LoVo (cell line): ENCODE results near the gene PSG1.
A peak's percentile ranks its signal among the peaks of the same experiment; 100 is the strongest.
"Not testable (repeated sequence)": the region's sequence is repeated elsewhere in the genome, so short reads cannot be mapped to it uniquely, and the experiment has no call there.

Experiments used
- DNase-seq: peaks from one replicate; pipeline ENCODE4 v3.0.0-alpha.2; 2016; ENCODE audit warnings: low spot score

The PSG1 gene

DNA sequence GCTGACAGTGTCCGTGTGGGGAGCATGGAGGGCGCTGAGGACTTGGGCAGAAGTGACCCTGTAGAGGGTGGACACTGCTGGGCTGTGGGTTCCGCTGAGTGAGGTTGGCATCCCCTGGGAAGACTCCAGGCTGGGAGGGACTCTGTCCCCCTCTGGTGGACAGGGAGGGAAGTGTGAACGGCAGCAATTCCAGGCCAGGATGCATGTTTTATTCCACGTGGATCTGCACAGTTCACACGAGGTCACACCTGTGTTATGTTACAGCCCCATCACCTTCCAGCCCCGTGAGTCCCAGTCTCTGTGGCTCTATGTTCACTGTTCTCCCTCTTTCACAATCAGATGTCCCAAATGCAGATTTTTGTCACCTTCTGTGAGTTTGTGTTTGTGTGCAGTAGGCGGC is 1.8 kb upstream of the PSG1 start:
- not testable (repeated sequence) for DNase-seq

DNA sequence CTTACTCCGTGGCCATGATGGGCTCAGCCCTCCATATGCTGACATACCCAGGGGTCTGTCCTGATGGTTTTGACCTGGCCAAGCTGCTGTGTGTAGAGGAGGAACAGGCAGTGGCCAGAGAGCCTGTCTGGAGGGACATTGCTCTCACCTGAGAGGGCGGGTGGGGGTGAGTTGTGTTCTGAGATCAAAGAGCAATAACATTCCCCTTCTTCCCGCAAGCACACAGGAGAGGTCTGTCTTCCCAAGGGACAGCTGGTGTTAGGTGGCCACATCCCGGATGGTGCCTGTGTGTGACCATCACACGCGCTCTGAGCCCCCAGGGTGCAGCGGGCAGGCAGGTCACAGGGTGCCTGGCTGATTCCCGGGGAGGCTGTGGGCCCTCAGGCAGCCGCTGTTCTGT is 1.1 kb upstream of the PSG1 start:
- DNase-seq: not testable (repeated sequence)

DNA sequence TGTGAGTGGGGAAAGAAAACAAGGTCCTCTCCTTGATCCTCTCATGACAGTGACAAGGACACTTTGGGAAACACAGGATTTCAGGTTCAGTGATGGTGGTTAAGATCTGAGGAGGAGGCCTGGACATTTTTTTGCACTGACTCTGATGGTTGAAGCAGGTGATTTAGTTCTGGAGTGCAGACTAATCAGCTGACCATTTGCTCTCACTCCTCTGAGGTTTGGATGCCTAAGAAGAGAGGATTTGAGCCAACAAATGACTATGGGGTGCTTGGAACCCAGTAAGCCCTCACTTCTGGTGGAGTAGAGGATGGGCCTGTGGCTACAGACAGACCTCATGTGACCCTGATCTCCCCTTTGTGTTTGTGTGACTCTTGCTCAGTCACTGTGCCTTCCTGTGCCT is 2.9 kb downstream of the PSG1 start:
- not testable (repeated sequence) for DNase-seq

DNA sequence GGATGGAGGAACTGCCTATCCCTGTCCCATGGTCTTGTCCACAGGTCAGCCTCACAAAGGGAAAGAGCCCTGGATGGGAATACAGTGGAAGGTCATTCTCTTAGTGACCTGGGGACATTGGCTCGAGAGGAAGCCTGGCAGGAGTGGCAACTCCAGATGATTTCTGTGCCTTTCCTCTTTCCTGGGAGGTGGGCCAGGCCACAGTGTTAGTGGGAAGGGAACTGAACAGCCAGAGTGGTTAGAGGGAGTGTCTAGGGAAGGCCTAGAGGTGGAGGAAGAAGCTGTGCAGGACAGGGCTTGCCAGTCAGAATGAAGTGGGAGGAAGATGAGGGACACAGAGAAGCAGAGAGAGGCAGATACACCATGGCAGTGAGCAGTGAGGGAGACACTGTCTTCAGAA is 3.6 kb downstream of the PSG1 start:
- DNase-seq: not testable (repeated sequence)

DNA sequence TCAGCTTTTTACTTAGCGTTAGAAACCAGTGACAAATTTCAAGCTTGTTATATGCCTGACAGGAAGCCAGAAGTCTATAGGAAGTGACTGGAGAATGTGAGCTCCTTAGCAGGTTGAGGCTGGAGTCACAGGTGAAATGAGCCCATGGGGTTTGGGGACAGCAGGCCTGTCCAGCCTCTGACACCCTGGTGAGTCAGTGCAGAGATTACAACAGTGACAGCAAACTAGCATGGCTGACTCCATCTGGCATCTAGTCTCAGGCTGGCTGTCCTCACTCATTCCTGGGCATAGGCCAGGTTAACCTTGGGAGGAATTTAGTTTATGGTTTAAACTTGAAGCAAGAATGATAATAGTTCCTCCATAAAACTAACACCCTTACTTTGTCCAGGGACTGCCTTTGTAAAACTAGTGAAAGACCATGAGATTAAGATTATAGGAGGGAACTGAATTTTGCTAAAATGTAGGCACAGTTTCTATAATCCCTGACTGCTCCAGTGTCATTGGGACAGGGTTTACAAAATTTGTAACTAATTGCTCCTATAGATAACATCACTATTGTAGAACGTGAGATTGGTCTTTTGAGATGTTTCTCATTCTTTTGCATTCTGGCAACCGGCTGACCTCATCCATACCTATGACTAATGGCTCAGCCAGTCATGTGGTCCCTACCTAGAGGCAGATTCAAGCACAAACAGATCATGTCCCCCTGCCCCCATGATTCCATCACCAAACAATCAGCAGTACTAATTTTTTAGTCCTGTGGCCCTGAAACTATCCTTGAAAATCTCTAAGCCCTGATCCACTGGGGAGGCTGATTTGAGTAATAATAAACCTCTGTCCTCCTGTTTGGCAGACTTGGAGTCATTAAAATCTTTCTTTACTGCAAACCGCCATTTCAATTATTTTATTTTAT is 4.4 kb downstream of the PSG1 start:
- DNase-seq: peak; percentile 12

DNA sequence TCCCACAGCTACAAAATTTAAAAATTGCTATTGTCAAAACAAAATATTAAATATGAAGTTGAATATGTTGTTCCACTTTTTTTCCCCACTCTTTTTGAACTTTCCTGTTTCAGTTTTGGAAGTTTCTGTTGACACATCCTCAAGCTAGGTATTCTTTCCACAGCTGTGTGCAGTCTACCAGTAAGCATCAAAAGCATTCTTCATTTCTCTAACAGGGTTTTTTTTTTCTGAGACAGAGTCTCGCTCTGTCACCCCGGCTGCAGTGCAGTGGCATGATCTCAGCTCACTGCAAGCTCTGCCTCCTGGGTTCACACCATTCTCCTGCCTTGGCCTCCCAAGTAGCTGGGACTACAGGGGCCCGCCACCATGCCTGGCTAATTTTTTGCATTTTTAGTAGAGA is 5.4 kb downstream of the PSG1 start:
- not testable (repeated sequence) for DNase-seq

DNA sequence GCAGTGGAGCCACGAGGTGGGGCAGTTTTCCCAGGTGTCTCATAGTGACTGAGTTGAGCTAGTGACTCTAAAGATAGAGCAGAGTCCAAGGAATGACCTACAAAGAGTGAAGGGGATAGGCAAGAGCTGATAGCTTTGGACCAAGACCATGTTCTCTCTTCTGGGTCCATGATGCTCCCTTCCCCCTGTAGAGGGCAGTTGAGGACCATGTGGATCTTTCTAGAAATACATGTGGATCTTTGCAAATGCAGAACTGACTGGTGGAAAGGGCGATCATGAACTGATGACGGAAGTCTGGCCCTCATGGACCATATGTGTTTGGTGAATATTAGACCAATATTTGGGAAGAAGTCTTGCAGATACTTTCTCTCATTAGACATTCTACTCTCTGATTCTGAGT is 6.9 kb downstream of the PSG1 start:
- DNase-seq: no peak

DNA sequence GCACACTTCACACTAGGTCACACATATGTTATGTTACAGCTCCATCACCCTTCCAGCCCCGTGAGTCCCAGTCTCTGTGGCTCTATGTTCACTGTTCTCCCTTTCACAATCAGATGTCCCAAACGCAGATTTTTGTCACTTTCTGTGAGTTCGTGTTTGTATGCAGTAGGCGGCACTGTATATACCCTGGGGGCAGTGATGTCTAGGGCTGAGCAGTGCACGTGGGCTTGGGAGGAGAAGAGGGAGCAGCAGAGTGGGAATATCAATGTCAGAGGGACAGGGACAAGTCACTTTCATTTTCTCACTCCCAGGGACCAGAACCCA is 22.0 kb downstream of the PSG1 start:
- DNase-seq: no peak

DNA sequence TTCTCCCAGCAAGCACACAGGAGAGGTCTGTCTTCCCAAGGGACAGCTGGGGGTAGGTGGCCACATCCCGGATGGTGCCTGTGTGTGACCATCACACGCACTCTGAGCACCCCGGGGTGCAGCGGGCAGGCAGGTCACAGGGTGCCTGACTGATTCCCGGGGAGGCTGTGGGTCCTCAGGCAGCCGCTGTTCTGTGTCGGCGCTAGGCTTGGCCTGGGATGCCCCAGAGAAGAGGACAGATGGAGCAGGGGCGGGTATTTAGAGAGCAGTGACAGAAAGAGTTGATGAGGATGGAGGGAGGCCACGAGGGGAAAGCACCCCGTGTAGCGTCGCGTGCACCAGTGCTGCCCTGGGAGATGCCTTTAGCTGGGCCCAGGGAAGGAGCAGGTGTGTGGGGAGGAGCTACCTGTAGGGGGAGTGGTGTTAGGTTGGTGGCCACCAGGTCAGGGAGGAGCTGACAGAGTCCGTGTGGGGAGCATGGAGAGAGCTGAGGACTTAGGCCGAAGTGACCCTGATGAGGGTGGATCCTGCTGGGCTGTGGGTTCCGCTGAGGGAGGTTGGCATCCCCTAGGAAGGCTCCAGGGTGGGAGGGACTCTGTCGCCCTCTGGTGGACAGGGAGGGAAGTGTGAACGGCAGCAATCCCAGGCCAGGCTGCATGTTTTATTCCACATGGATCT is 22.5 kb downstream of the PSG1 start:
- not testable (repeated sequence) for DNase-seq

DNA sequence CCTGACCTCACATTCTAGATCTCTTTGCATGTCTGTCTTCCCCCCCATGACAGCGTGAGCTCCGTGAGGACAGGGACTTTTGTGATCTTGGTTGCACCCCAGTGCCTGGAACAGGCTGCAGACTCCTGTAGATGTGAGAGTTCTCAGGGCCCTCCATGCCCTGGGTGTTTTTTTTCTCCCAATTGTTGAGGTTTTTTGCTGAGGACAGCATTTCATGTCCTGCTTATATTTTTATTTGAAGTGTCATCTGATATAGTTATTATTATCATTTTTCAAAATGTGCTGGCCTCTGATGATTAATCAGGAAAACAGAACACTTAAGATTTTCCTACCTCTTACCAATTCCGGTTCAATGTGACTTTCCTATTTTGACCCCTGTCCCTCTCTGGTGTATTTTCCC is 24.8 kb downstream of the PSG1 start:
- DNase-seq: not testable (repeated sequence)

DNA sequence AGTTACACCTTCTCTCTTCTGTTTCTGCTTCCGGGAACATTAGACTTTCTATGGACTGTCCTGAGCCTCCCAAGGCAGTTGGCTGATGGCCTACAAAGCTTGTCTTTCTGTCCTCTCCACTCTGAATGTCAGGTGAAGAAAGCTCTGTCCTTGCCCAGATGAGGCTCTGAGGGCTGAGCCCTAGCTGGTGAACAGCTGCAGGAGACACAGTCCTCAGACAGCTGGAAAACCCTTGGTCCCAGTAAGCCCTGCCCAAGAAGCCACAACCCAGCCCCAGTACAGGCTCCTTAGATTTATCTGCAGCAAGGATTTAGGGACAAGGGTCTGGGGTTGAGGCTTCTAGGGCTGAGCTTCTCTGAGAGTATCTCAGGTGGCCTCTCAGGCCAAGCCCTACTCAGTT is 26.3 kb downstream of the PSG1 start:
- not testable (repeated sequence) for DNase-seq

DNA sequence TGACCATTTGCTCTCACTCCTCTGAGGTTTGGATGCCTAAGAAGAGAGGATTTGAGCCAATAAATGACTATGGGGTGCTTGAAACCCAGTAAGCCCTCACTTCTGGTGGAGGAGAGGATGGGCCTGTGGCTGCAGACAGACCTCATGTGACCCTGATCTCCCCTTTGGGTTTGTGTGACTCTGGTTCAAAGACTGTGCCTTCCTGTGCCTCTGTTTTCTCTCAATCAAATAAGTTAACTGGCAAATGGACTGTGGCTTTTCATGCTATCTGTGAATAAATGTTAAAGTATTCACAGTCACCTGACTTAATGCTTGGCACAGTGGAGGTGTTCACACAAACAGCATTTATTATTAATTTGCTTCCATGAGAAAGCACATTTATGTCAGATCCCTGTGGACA is 26.7 kb downstream of the PSG1 start:
- not testable (repeated sequence) for DNase-seq

DNA sequence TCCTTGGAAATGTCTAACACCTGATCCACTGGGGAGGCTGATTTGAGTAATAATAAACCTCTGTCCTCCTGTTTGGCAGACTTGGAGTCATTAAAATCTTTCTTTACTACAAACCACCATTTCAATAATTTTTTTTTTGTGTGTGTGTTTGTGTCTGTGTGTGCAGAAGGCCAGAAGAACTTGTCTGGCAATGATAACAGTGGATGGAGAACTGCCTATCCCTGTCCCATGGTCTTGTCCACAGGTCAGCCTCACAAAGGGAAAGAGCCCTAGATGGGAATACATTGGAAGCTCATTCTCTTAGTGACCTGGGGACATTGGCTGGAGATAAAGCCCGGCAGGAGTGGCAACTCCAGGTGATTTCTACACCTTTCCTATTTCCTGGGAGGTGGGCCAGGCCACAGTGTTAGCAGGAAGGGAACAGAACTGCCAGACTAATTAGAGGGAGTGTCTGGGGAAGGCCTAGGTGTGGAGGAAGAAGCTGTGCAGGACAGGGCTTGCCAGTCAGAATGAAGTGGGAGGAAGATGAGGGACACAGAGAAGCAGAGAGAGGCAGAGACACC is 27.7 kb downstream of the PSG1 start:
- not testable (repeated sequence) for DNase-seq

DNA sequence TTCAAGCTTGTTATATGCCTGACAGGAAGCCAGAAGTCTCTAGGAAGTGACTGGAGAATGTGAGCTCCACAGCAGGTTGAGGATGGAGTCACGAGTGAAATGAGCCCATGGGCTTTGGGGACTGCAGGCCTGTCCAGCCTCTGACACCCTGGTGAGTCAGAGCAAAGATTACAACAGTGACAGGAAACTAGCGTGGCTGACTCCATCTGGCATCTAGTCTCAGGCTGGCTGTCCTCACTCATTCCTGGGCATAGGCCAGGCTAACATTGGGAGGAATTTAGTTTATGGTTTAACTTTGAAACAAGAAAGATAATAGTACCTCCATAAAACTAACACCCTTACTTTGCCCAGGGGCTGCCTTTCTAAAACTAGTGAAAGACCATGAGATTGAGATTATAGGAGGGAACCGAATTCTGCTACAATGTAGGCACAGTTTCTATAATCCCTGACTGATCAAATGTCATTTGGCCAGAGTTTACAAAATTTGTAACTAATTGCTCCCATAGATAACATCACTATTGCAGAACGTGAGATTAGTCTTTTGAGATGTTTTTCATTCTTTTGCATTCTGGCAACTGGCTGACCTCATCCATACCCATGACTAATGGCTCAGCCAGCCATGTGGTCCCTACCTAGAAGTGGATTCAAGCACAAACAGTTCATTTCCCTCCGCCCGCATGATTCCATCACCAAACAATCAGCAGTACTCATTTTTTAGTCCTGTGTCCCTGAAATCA is 28.4 kb downstream of the PSG1 start:
- peak; percentile 33 for DNase-seq

DNA sequence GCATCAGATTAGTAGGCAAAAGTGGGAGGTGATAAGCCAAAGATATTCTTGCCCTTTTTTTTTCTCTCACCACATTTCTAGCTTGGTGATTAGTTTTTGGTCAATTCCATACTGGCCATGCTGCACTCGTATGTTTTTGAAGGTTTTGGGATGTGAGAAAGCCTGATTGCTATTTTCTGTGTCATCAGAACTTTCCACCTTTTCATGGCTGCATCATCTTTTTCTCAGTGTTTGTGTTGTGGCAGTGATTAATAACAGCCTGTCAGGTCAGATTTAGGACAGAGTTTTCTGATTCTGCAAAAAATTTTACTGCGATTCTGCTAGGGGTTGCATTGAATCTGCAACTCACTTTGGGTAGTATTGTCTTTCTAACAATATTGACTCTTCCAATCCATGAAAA is 32.9 kb downstream of the PSG1 start:
- no peak for DNase-seq

DNA sequence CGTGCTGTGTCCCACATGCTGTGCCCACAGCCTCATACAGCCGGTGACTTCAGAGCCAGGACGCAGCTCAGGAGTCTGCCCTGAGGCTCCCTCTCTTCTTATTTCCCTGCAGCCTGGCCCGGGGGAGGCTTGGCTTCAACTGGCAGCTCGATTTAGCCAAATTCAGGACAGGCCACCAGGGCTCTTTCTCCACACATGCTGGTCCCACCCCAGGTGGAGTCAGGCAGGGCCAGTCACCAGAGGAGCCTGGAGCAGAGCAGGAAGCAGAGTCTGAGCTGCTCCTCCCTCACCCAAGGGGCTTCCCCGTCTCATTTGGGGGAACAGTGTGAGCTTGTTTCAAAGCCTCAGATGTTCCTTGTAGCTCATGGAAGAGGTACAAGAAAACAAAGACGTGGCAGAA is 35.9 kb downstream of the PSG1 start:
- not testable (repeated sequence) for DNase-seq

DNA sequence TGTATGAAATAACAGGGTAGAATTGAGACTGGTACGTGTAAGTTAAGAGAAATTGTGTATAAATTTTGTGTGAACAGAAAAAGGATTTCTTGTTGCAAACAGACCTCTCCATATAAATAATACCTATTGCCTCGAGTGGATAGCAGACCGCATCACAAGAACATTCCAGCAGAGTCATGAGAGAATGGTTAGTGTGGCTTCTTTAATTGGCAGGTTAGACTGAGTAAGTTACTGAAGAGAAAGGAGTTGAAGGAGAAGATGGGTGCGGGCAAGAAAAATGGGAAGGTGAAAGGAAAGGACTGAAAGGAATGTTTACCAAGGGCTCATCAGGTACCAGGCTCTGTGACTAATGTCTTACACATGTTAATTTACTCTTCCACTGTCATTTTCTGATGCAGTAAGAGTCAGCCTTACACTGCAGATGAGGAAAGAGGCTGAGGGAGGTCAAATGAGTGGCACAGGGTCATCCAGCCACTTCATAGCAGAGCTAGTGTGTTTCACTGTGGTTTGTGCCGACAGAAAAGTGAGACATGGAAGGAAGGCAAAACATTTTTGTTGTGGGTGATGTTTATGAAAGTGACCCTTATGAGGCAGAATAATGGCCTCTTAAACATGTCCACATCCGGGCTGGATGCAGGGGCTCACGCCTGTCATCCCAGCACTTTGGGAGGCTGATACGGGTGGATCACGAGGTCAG is 46.6 kb downstream of the PSG1 start:
- peak; percentile 12 for DNase-seq

DNA sequence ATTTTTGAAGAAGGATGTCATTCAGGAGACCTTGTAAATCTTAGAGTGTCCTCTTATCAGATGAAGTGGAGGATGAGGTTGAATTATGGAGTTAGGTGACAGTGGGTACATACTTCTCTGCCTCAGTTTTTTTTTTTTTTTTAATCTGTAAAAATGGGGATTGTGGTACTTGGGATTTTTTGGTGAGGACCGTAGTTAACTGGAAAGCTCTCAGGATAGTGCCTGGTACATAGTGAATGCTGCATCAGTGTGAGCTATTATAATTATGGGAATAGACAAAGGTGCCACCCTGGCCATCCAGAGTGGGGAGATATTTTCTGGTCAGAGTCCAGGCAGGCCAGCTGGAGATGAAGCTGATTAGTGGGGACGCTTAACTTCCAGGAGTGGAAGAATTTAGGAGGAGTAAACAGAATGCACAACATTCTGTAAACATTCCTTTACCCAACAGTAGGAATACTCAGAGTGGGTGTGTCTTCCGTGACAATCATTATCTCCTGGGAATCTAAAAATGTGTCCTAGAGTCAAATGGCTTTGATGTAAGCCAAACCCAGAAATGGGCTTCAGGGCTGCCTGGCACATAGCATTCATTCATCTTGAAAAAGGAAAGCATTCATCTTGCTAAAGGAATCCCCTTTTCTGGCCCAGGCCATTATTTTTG is 47.4 kb downstream of the PSG1 start:
- not testable (repeated sequence) for DNase-seq

DNA sequence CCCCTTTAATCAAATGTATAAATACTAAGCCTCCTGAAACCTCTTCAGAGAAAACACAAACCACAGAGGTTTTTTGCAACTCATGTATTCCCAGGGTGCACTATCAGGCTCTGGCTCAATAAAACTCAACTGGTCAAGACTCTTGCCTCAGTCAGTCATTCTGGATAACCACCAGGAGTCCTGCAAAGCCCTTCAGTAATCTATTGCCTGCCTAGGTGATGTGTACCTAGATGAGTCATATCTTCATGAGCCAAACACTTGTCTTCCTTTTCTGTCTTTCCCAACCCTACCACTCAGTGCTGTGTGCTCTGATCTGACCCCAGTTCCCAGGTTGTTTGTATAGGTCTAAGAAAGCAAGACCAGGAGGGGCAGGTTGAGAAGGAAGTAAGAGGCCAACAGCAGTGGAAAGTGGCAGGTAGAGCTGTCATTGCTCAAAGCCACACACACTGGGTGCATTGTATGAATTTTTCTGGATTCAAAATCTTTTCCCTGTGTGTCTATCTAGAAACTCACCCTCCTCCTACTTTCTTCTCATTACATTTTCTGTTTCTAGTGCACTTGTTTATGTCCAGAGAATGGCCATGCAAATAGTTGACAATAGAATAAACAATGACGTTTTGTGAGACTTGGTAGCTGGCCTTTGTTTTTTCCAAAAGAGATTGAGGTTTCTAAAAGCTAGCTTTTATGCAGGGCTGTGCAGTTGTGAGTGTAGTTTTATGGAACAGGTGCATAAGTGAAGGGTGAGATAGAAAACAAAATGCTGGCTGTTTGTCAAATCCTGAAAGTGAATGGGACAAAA is 48.1 kb downstream of the PSG1 start:
- DNase-seq: peak; percentile 60

DNA sequence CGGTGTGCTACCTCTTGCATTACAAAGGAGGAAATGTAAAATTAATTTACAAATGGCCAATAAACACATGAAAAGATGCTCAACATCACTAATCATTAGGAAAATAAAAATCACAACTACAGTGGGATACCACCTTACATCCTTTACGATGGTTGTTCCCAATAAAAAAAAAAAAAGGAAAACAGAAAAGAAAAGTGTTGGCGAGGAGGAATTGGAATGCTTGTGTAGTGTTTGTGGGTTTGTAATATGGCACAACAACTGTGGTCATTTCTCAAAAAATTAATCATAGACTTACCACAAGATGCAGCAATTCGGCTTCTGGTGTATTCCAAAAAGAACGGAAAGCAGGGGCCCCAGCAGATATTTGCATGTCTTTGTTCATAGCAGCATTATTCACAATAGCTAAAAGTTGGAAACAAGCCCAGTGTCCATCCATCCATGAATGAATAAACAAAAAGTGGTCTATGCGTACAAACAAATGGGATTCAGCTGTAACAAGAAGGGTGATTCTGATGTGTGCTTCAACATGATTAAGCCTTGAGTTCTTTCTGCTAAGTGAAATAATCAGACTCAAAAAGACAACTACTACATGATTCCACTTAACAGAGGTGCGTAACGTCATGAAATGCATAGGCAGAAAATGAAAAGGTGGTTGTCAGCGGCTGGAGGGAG is 58.1 kb downstream of the PSG1 start:
- not testable (repeated sequence) for DNase-seq
